IPS-20b (cell line): ENCODE results near the gene UBE2S.
A peak's percentile ranks its signal among the peaks of the same experiment; 100 is the strongest.
"Not testable (repeated sequence)": the region's sequence is repeated elsewhere in the genome, so short reads cannot be mapped to it uniquely, and the experiment has no call there.

ENCODE experiments used
- H3K27ac ChIP-seq: one replicate; pipeline ENCODE4 v1.5.1; 2013; ENCODE audit warnings: low read length
- H3K27me3 ChIP-seq: 2 replicates; pipeline ENCODE4 v1.6.1; 2013; ENCODE audit warnings: mild to moderate bottlenecking, low read length, inconsistent platforms; ENCODE audit not compliant: insufficient read depth
- H3K36me3 ChIP-seq: 2 replicates; pipeline ENCODE4 v1.6.1; 2013; ENCODE audit warnings: low read depth, mild to moderate bottlenecking, inconsistent platforms, low read length, moderate library complexity; ENCODE audit not compliant: insufficient read depth
- H3K4me1 ChIP-seq: 2 replicates; pipeline ENCODE4 v1.6.1; 2013; ENCODE audit warnings: mild to moderate bottlenecking, control low read depth, inconsistent platforms, low read length, moderate library complexity; ENCODE audit not compliant: insufficient read depth
- H3K4me3 ChIP-seq: 2 replicates; pipeline ENCODE4 v1.5.1; 2013; ENCODE audit warnings: mild to moderate bottlenecking, low read length, inconsistent platforms
- H3K9ac ChIP-seq: 2 replicates; pipeline ENCODE4 v1.6.1; 2013; ENCODE audit warnings: low read depth, mild to moderate bottlenecking, inconsistent platforms, low read length, moderate library complexity
- H3K9me3 ChIP-seq: 2 replicates; pipeline ENCODE4 v1.6.1; 2013; ENCODE audit warnings: mild to moderate bottlenecking, low read depth, low read length, inconsistent platforms; ENCODE audit not compliant: insufficient read depth

Gene UBE2S

DNA sequence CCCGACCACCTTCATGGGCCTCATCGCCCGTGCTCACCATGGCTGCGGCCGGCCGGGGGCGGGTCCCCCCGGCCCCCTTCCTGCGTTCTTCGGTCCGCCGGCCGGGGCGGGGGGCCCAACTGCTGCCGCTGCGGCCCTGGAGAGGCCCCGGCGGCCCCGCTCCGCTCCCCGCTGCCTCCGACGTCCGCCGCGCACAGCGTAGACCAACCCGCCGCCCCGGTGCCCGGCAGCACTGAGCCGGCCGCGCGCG, at the start of gene UBE2S:
Gene UBE2S, minus strand, starts transcription at position 239 of the 250 bp plus-strand sequence. Its CDS starts 199 bp downstream, at position 40.
- peak within 1 kb of the TSS; percentile 96 for H3K9ac ChIP-seq
- not testable (repeated sequence) for H3K4me1 ChIP-seq, H3K9me3 ChIP-seq
- H3K4me3 ChIP-seq = peak within 1 kb of the TSS; percentile 87
- peak within 1 kb of the TSS; percentile 97 for H3K27ac ChIP-seq
- H3K36me3 ChIP-seq = peaks cover 42% of the 10 kb centered on the region
- 0 out of 2 replicates have a peak, but pooled peaks cover 19% of the 10 kb centered on the region for H3K27me3 ChIP-seq

DNA sequence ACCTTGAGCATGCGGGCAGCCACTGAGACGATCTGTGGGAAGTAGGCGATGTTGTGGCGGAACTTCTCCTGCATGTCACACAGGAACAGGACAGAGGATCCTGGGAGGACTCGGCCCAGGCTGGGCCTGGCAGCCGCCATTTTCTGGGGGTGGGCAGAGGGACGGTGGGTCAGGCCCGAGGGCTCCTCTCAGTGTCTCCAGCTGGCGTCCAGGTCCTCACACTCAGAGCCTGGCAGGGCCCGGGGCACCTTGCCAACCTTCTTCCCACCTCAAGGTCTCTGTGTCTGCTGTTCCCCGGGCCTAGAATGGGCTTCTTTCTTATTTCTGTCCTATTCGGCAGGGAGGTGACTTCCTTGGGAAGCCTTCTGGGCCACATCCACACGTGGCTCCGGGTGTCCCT, 48.8 kb upstream of the UBE2S start:
- Histone ChIP-seq H3K36me3 (peaks cover 9% of the 10 kb centered on the region; the same call in 1 of the 2 replicates), H3K9me3 (no peaks in the 10 kb centered on the region), H3K4me3 (no peak overlapping the region), H3K9ac (no peak overlapping the region), H3K4me1 (peaks cover 10% of the 10 kb centered on the region; the same call in 1 of the 2 replicates), H3K27ac (no peak overlapping the region), H3K27me3 (peaks cover 13% of the 10 kb centered on the region)

DNA sequence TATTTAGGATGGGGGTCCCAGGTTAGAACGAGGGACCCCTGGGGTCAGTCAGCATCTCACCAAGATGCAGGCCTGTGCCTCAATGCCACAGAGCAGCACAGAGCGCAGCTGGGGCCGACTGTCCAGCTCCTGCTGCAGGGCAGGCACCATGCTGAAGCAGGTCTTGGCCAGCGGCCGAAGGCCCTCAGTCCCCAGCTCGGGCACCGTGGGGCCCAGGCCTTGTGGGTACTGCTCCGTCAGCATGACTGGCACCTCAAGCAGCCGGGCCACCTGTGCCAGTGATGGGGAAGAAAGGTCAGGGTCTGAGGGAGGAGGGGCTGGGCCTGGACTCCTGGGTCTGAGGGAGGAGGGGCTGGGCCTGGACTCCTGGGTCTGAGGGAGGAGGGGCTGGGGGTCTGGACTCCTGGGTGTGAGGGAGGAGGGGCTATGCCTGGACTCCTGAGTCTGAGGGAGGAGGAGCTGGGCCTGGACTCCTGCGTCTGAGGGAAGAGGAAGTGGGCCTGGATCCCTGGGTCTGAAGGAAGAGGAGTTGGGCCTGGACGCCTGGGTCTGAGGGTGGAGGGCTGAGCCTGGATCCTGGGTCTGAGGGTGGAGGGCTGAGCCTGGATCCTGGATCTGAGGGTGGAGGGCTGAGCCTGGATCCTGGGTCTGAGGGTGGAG, 48.1 kb upstream of the UBE2S start:
- Histone ChIP-seq H3K27me3 (peaks cover 19% of the 10 kb centered on the region), H3K9ac (no peak overlapping the region), H3K4me3 (no peak overlapping the region), H3K36me3 (peaks cover 9% of the 10 kb centered on the region; the same call in 1 of the 2 replicates), H3K27ac (no peak overlapping the region), H3K4me1 (peaks cover 10% of the 10 kb centered on the region; the same call in 1 of the 2 replicates), H3K9me3 (no peaks in the 10 kb centered on the region)

DNA sequence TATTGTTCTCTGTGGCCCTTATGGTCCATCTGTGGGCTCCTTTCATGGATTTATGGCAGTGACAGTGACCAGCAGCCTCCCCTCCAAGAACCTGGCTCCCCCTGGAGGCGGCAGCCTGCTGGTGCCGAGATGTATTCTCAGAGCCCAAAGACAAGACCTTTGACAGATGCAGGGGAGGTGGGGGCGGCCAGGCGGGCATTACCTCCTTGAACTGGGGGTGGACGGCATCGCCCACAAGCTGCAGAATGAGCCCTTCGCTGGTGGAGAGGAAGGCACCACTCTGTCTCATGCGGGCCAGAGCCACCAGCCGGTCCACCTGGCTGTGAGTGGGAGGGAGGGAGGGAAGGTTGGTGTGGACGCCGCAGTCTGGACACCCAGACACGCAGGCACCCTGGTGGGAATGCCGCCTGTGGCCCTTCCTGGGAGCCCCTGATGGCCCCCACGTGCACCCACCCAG, 47.2 kb upstream of the UBE2S start:
- Histone ChIP-seq H3K27me3 (peaks cover 28% of the 10 kb centered on the region), H3K27ac (no peak overlapping the region), H3K36me3 (peaks cover 9% of the 10 kb centered on the region; the same call in 1 of the 2 replicates), H3K4me3 (no peak overlapping the region), H3K9me3 (no peaks in the 10 kb centered on the region), H3K9ac (no peak overlapping the region), H3K4me1 (peaks cover 3% of the 10 kb centered on the region; the same call in 1 of the 2 replicates)

DNA sequence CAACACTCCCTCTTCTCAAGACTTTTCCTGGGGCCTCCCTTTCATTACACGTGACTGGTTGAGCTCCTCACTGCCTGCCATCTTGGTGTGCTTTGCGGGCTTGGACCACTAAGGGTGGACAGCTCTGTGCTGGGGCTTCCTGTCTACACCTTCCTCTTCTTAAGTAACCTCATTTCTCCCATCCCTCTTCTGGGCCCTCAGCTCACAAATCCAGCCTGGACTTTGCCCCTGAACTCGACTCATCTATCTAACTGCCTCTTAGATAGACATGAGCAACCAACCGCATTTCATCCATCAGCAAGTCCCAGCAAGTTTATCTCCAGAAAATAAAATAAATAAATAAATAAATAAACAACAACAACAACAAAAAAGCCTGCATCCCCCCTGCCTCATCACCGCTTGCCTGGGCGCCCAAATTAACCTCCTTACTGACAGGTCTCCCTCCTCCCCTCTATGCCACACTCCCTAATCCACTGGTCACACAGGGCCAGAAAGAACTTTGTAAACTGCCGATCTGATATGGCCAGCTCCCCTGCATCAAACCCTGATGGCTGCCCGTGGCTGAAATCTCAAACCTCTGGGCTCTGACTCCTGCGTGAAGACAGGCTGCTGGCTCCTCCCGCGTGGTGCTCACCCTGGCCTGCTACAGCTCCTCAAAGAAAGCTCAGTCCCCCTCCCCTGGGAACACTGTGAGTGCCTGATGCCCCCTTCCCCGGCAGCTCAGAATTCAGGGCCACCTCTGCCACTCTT, 46.1 kb upstream of the UBE2S start:
- Histone ChIP-seq H3K9me3 (no peaks in the 10 kb centered on the region), H3K4me3 (no peak overlapping the region), H3K27ac (no peak overlapping the region), H3K36me3 (peaks cover 9% of the 10 kb centered on the region; the same call in 1 of the 2 replicates), H3K27me3 (peaks cover 39% of the 10 kb centered on the region), H3K9ac (no peak overlapping the region), H3K4me1 (peaks cover 2% of the 10 kb centered on the region; the same call in 1 of the 2 replicates)

DNA sequence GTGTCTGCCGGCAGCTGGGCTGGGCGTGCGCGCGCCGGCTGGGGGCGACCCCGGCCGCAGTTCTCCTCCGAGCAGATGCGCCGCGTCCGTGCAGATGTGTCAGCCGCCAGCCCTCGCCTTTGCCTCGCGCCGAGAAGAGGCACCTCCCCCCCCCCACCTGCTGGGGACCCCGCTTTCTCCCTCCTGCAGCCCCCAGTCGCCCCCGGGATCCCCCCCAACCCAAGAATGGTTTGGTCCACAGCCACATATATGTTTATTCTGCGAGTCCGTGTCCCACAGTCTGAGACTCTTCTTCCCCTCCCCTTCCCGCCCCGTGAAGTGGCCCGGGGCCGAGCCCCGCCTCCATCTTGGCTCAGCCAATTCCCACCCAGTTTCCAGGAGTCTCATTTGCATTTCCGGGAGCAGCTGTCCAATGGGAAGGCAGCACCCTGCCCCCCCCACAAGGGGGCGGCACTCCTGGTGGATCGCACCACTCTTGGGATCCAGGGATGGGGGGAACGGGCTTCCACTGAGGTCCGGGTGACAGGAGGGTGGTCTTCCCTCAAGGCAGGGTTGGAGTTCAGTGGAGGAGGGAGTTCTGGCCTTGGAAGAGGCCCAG, 45.3 kb upstream of the UBE2S start:
- Histone ChIP-seq H3K27me3 (peaks cover 48% of the 10 kb centered on the region), H3K9ac (no peak overlapping the region), H3K36me3 (peaks cover 9% of the 10 kb centered on the region; the same call in 1 of the 2 replicates), H3K9me3 (no peaks in the 10 kb centered on the region), H3K27ac (no peak overlapping the region), H3K4me3 (peak overlapping the region; percentile 52; the same call in 1 of the 2 replicates), H3K4me1 (peaks cover 2% of the 10 kb centered on the region; the same call in 1 of the 2 replicates)

DNA sequence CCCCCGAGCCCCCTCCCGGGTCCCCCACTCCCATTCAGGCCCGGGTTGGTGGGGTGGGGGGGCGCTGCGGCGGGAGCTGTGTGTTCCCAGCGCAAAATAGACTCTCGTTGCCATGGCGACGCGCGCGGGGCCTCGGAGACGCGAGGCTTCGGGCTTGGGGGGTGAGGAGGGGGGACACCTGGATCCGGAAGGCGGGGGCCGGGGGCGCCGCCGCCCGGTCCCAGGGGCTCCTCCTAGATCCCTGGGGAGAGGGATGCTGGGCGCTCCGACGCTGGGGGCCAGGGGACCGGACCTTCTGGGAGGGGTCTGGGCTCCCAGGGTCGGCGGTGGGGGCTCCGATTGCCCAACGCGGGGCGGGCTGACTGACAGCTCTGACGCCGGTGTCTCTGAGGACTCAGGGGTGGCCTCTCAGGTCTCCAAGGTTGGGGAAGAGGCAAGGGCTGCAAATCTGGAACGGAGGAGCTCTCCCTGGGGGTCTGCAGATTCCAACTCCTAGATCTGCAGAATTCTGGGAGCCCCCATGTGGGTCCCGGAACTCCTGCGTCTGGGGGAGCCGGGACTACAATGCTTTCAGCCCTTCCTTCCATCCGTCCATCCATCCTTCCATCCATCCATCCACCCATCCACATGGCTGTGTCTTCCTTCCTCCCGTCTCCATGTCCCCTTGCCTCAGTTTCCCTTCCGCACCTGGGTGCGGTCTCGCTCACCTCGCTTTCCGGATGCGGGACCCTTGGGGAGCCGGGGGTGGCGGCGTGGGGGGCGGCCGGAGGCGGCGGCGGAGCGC, 44.6 kb upstream of the UBE2S start:
- Histone ChIP-seq H3K27ac (no peak overlapping the region), H3K4me1 (peaks cover 2% of the 10 kb centered on the region; the same call in 1 of the 2 replicates), H3K4me3 (peak overlapping the region; percentile 60), H3K36me3 (peaks cover 9% of the 10 kb centered on the region; the same call in 1 of the 2 replicates), H3K9ac (no peak overlapping the region), H3K9me3 (no peaks in the 10 kb centered on the region), H3K27me3 (peaks cover 55% of the 10 kb centered on the region)

DNA sequence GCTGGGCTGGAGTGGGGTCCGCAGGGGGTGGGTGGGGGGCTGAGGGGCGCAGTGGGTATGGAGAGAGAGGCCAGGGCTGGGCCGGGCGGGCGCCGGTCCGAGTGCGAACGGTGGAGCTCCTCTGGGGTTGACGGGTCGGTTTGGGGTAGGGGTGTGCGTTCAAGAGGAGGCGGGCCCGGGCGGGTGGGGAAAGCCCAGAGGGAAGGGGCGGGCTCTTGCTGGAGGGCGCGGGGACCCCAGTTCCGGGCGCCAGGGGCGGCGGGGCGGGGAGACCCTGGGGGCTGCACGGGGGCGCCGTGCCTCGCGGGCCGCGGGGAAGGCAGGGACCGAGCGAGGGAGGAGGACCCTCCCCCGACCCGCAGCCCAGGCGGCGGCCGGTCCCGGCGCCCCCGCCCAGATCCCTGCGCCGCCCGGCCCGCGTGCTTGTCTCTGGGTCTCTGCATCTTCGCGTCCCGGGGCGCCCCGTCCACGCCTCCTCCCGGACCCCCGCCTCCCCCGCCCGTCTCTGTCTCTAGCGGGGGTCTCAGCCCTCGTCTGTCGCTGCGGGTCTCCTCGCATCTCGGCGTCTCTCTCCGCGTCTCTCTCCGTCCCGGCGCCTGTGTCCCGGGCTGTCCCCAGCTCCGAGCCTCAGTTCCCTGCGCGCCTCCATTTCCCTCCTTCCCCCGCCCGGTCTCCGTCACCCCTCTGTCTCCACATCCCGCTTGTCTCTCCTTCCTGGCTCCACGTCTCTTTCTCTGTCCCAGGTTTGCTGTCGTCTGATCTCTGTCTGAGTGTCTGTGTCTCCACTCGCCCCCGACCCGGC, 43.8 kb upstream of the UBE2S start:
- H3K9me3 ChIP-seq = no peaks in the 10 kb centered on the region
- peaks cover 62% of the 10 kb centered on the region for H3K27me3 ChIP-seq
- H3K27ac ChIP-seq = no peak overlapping the region
- peaks cover 2% of the 10 kb centered on the region; the same call in 1 of the 2 replicates for H3K4me1 ChIP-seq
- peaks cover 4% of the 10 kb centered on the region; the same call in 1 of the 2 replicates for H3K36me3 ChIP-seq
- peak overlapping the region; percentile 60 for H3K4me3 ChIP-seq
- no peak overlapping the region for H3K9ac ChIP-seq

DNA sequence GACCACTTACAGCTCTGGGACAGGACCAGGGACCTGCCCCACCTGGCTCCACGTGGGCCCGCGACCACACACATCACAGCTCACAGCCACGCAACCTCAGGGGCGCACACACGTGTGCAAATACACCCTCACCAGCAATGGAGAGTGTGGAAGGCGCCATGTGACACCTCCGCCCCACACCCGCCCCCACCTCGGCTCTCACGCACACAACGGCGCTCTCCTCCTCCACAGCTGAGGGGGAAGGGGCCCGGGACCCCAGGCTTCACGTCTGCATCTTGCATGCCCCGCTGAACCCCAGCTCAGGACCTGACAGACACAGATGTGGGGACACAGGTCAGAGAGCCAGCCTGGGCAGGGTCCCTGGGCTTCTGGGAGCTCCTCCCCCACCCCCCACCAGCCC, 41.9 kb upstream of the UBE2S start:
- Histone ChIP-seq H3K27ac (no peak overlapping the region), H3K27me3 (peaks cover 81% of the 10 kb centered on the region), H3K9ac (no peak overlapping the region), H3K9me3 (no peaks in the 10 kb centered on the region; the same call in 1 of the 2 replicates), H3K4me1 (peaks cover 2% of the 10 kb centered on the region; the same call in 1 of the 2 replicates), H3K36me3 (peaks cover 4% of the 10 kb centered on the region; the same call in 1 of the 2 replicates), H3K4me3 (no peak overlapping the region)

DNA sequence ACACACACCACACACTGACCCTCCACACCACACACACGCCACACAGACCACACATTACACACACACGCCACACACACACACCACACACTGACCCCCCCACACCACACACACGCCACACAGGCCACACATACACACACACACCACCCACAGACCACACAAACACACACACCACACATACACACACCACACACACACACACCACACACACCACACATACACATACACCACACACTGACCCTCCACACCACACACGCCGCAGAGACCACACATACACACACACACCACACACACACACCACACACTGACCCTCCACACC, 40.5 kb upstream of the UBE2S start:
- not testable (repeated sequence) for H3K27ac ChIP-seq, H3K4me3 ChIP-seq, H3K36me3 ChIP-seq, H3K4me1 ChIP-seq, H3K9ac ChIP-seq, H3K9me3 ChIP-seq
- peaks cover 95% of the 10 kb centered on the region for H3K27me3 ChIP-seq
